ENCODE results near the gene MRNIP. TPM values are rescaled to one million over a fixed set of nuclear protein-coding genes. Genes with fewer than 3 reads are reported as not detected.

MRNIP gene
- polyA plus RNA-seq, 4 donors, result 11.3 to 39.3 (median 20.7) TPM

GRCh38 chr5:179796877-179797608, 61.6 kb downstream of the MRNIP start:
- H3K27ac ChIP-seq (ENCODE audit: low read depth in 1 of 3, low read length in 2 of 3), result peak overlapping the region; percentile 58 to 86 (median 85)
- FAIRE-seq (no peak), DNase-seq (peak in 1 of 2 donors; percentile 32)
- 84 to 89% (median 84%) methylated on average over 21 of the region's 21 CpGs for WGBS, 3 donors
- peaks cover 11 to 66% (median 21%) of the 10 kb centered on the region in 3 donors for H3K36me3 ChIP-seq (ENCODE audit: control insufficient read depth in 3 of 3, insufficient read depth in 2 of 3, low read depth in 1 of 3, low read length in 3 of 3)
- H3K4me1 ChIP-seq (ENCODE audit: control insufficient read depth in 3 of 3, insufficient read depth in 2 of 3, low read depth in 1 of 3, low read length in 2 of 3), result peaks cover 0 to 20% (median 5%) of the 10 kb centered on the region in 3 donors
- H3K27me3 ChIP-seq (ENCODE audit: control insufficient read depth in 3 of 3, insufficient read depth in 3 of 3, low read length in 3 of 3), result no peaks in the 10 kb centered on the region
- H3K4me3 ChIP-seq (ENCODE audit: low read depth in 1 of 3, low read length in 3 of 3), result peak overlapping the region in 2 of 3 donors; percentile 48 to 62
- H3K9me3 ChIP-seq (ENCODE audit: control insufficient read depth in 2 of 2, insufficient read depth in 1 of 2, low read depth in 1 of 2, low read length in 1 of 2), result no peaks in the 10 kb centered on the region

- 2 to 4% (median 3%) methylated on average over 56 to 113 of the region's 113 CpGs for WGBS, 3 donors
- FAIRE-seq, result no peak
- Histone ChIP-seq H3K36me3 (ENCODE audit: control insufficient read depth in 3 of 3, insufficient read depth in 2 of 3, low read depth in 1 of 3, low read length in 3 of 3) (peaks cover 11 to 63% (median 16%) of the 10 kb centered on the region in 3 donors), H3K27me3 (ENCODE audit: control insufficient read depth in 3 of 3, insufficient read depth in 3 of 3, low read length in 3 of 3) (no peaks in the 10 kb centered on the region), H3K4me1 (ENCODE audit: control insufficient read depth in 3 of 3, insufficient read depth in 2 of 3, low read depth in 1 of 3, low read length in 2 of 3) (peaks cover 0 to 18% (median 5%) of the 10 kb centered on the region in 3 donors), H3K9me3 (ENCODE audit: control insufficient read depth in 2 of 2, insufficient read depth in 1 of 2, low read depth in 1 of 2, low read length in 1 of 2) (no peaks in the 10 kb centered on the region), H3K27ac (ENCODE audit: low read depth in 1 of 3, low read length in 2 of 3) (peak overlapping the region; percentile 71 to 86 (median 85)), H3K4me3 (ENCODE audit: low read depth in 1 of 3, low read length in 3 of 3) (peak overlapping the region; percentile 43 to 62 (median 48))
- peak; percentile 83 to 94 for DNase-seq
Observed at GRCh38 chr5:179795863-179796833, 62.5 kb downstream of the MRNIP start.

DNA sequence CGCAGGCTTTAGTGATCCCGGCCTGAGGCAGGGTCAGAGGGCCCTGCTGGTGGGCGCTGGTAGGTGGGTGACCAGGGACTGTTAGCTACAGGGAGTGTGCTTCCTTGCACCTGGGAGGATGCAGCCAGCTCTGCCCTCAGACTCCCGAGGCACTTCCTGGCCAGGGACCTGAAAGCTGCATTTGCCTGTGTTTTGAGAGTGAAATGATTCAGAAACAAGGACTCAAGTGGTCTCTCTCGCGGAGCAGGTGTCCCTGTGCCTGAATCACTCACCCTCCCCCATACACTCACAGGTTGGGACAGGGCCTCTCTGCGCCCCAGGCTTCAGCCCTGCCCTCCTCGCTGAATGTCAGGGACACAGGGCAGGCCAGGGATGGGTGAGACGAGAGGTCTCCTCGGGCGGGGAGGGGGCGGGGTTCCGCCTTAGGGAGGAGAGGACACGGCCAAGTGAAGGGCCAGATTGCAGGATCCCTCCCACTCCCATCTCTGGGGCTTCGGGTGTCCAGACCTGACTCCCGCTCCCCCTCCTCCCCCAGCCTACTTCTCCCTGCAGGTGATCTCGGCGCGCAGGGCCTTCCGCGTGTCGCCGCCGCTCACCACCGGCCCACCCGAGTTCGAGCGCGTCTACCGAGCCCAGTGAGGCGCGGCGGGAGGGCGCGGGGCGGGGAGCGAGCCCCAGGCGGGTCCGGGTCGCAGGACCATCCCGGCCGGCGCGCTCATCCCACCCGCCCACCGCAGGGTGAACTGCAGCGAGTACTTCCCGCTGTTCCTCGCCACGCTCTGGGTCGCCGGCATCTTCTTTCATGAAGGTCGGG, 63.4 kb downstream of the MRNIP start:
- H3K27ac ChIP-seq (ENCODE audit: low read depth in 1 of 3, low read length in 2 of 3), result peak overlapping the region; percentile 52 to 71 (median 58)
- peaks cover 0 to 18% (median 5%) of the 10 kb centered on the region in 3 donors for H3K4me1 ChIP-seq (ENCODE audit: control insufficient read depth in 3 of 3, insufficient read depth in 2 of 3, low read depth in 1 of 3, low read length in 2 of 3)
- peaks cover 6 to 54% (median 12%) of the 10 kb centered on the region in 3 donors for H3K36me3 ChIP-seq (ENCODE audit: control insufficient read depth in 3 of 3, insufficient read depth in 2 of 3, low read depth in 1 of 3, low read length in 3 of 3)
- H3K27me3 ChIP-seq (ENCODE audit: control insufficient read depth in 3 of 3, insufficient read depth in 3 of 3, low read length in 3 of 3), result no peaks in the 10 kb centered on the region
- peak overlapping the region; percentile 42 to 62 (median 43) for H3K4me3 ChIP-seq (ENCODE audit: low read depth in 1 of 3, low read length in 3 of 3)
- peak; percentile 50 to 69 for DNase-seq
- 5 to 10% (median 7%) methylated on average over 50 to 53 of the region's 53 CpGs for WGBS, 3 donors
- no peak for FAIRE-seq
- no peaks in the 10 kb centered on the region for H3K9me3 ChIP-seq (ENCODE audit: control insufficient read depth in 2 of 2, insufficient read depth in 1 of 2, low read depth in 1 of 2, low read length in 1 of 2)

DNA sequence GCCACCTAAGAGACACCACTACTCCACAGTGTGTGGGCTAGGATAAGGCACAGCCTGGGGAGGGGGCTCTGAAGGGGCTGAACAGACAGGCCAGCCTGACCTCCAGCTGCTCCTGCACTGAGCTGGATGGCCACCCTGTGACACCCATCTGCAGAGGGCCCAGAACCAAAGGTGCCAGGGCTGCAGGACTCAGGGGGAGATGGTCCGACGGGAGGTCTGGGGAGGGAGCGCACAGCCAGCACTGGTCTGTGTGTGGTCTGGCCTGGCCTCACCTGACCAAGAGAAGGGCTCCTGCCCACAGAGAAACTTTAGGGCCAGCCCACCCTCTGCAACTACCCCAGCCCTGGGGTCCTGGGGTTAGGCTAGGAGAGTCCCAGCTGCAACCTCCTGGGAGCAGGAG, 64.0 kb downstream of the MRNIP start:
- DNase-seq (no peak), FAIRE-seq (no peak)
- 88 to 95% (median 93%) methylated on average over 3 of the region's 3 CpGs for WGBS, 3 donors
- Histone ChIP-seq H3K27ac (ENCODE audit: low read depth in 1 of 3, low read length in 2 of 3) (no peak overlapping the region), H3K9me3 (ENCODE audit: control insufficient read depth in 2 of 2, insufficient read depth in 1 of 2, low read depth in 1 of 2, low read length in 1 of 2) (no peaks in the 10 kb centered on the region), H3K36me3 (ENCODE audit: control insufficient read depth in 3 of 3, insufficient read depth in 2 of 3, low read depth in 1 of 3, low read length in 3 of 3) (peaks cover 2 to 47% (median 9%) of the 10 kb centered on the region in 3 donors), H3K27me3 (ENCODE audit: control insufficient read depth in 3 of 3, insufficient read depth in 3 of 3, low read length in 3 of 3) (no peaks in the 10 kb centered on the region), H3K4me1 (ENCODE audit: control insufficient read depth in 3 of 3, insufficient read depth in 2 of 3, low read depth in 1 of 3, low read length in 2 of 3) (peaks cover 0 to 18% (median 5%) of the 10 kb centered on the region in 3 donors), H3K4me3 (ENCODE audit: low read depth in 1 of 3, low read length in 3 of 3) (no peak overlapping the region)

DNA sequence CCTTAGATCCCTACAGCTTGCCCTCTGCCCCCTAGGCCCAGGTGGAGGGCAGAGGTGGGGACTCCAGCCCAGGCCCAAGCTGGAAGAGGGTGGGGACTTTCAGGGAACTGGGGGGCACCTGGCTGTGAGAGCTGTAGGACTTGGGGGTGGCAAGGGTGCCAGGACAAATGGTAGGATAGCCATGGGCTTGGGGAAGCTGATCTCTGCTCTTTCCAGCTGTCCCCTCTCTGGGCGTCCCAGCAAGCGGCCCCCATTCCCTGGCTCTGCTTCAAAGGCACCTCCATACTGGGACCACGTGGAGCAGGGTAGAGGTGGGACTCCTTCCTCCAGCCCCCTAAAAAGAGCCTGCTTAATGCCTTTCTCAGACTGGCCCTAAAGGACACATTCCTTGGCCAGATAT, 64.4 kb downstream of the MRNIP start:
- Histone ChIP-seq H3K27me3 (ENCODE audit: control insufficient read depth in 3 of 3, insufficient read depth in 3 of 3, low read length in 3 of 3) (no peaks in the 10 kb centered on the region), H3K4me3 (ENCODE audit: low read depth in 1 of 3, low read length in 3 of 3) (no peak overlapping the region), H3K4me1 (ENCODE audit: control insufficient read depth in 3 of 3, insufficient read depth in 2 of 3, low read depth in 1 of 3, low read length in 2 of 3) (peaks cover 0 to 18% (median 5%) of the 10 kb centered on the region in 3 donors), H3K27ac (ENCODE audit: low read depth in 1 of 3, low read length in 2 of 3) (peak overlapping the region in 1 of 3 donors; percentile 43), H3K36me3 (ENCODE audit: control insufficient read depth in 3 of 3, insufficient read depth in 2 of 3, low read depth in 1 of 3, low read length in 3 of 3) (peaks cover 0 to 43% (median 5%) of the 10 kb centered on the region in 3 donors), H3K9me3 (ENCODE audit: control insufficient read depth in 2 of 2, insufficient read depth in 1 of 2, low read depth in 1 of 2, low read length in 1 of 2) (peaks cover 0 to 4% of the 10 kb centered on the region in 2 donors)
- 74 to 83% (median 81%) methylated on average over 3 of the region's 3 CpGs for whole genome bisulfite sequencing, 3 donors
- FAIRE-seq, result no peak
- DNase-seq, result no peak

DNA sequence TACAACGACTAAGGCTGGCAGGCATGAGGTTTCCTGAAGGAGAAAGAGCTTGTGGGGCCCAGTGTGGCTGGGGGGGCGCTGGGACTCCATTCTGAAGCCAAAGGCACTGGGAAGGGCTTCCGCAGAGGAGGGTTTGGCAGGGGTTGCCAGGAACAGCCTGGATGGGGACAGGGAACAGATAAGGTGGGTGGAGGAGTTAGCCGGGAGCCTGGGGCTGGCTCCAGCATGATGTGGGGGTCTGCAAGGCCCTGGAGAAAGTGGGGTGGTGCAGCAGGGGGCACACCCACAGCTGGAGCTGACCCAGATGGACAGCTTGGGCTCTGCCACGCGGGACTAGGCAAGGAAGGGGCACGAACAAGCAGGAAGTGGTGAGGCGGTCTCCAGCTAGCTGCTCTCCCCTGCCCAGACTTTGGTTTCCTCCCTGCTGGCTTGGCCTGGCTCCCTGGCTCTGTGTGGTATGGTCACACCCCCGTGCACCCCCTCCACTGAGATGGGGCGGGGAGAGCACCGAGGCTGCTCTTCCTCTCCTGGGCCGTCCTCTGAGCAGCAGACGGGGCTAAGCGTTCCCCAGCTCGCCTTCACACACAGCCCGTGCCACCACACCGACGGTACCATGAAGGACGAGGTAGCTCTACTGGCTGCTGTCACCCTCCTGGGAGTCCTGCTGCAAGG, 65.0 kb downstream of the MRNIP start, which contains the start of gene LTC4S:
LTC4S (plus strand) TSS at position 519 of the 672 bp plus-strand sequence; CDS start at position 614, 95 bp downstream.
- FAIRE-seq, result no peak
- Histone ChIP-seq H3K4me1 (ENCODE audit: control insufficient read depth in 3 of 3, insufficient read depth in 2 of 3, low read depth in 1 of 3, low read length in 2 of 3) (peaks cover 0 to 18% (median 5%) of the 10 kb centered on the region in 3 donors), H3K4me3 (ENCODE audit: low read depth in 1 of 3, low read length in 3 of 3) (no peak within 1 kb of the TSS), H3K36me3 (ENCODE audit: control insufficient read depth in 3 of 3, insufficient read depth in 2 of 3, low read depth in 1 of 3, low read length in 3 of 3) (peaks cover 0 to 37% (median 5%) of the 10 kb centered on the region in 3 donors), H3K27ac (ENCODE audit: low read depth in 1 of 3, low read length in 2 of 3) (peak within 1 kb of the TSS in 1 of 3 donors; percentile 43), H3K27me3 (ENCODE audit: control insufficient read depth in 3 of 3, insufficient read depth in 3 of 3, low read length in 3 of 3) (no peaks in the 10 kb centered on the region), H3K9me3 (ENCODE audit: control insufficient read depth in 2 of 2, insufficient read depth in 1 of 2, low read depth in 1 of 2, low read length in 1 of 2) (peaks cover 0 to 4% of the 10 kb centered on the region in 2 donors)
- DNase-seq, result no peak
- 37 to 64% (median 49%) methylated on average over 18 to 19 of the region's 19 CpGs for WGBS, 3 donors

DNA sequence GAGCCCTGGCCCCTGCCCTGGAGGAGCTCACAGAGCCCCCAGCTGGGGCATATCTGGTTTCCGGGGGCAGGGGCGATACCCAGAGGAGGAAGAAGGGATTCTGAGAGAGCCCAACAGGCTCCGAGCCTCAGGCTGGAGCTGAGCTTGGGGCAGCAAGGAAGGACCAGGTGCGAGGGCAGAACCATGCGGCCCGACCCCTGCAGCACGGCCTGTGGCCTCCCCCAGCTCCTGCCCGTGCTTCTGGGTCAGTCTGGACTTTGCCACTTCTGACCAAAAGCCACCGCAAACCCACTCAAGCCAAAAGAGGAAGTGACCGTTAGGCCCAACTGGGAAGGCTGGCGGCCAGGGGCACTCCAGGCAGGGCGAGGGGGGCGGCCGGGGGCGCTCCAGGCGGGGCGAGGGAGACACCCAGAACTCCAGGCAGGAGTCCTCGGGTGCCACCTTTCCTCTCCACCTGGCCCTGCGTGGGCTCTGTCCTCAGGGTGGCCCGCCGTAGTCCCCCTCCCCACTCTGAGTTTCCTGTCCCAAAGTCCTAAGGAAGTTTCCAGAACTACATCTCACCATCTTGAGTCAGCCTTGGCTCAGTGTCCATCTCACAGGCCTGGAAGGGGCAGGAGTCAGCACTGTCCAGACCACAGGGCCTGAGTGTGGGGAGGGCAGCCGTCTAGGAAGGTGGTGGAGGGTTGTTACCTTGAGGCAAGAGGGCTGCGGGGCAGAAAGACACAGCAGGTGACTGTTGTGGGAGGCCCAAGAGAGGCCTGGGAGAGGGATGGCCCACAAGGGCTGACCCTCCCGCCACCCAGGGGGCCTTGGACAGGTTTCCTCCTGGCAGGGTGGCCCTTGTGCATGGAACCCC, 65.8 kb downstream of the MRNIP start:
- Histone ChIP-seq H3K4me3 (ENCODE audit: low read depth in 1 of 3, low read length in 3 of 3) (no peak overlapping the region), H3K9me3 (ENCODE audit: control insufficient read depth in 2 of 2, insufficient read depth in 1 of 2, low read depth in 1 of 2, low read length in 1 of 2) (peaks cover 0 to 4% of the 10 kb centered on the region in 2 donors), H3K27me3 (ENCODE audit: control insufficient read depth in 3 of 3, insufficient read depth in 3 of 3, low read length in 3 of 3) (no peaks in the 10 kb centered on the region), H3K27ac (ENCODE audit: low read depth in 1 of 3, low read length in 2 of 3) (no peak overlapping the region), H3K4me1 (ENCODE audit: control insufficient read depth in 3 of 3, insufficient read depth in 2 of 3, low read depth in 1 of 3, low read length in 2 of 3) (peaks cover 0 to 18% (median 5%) of the 10 kb centered on the region in 3 donors), H3K36me3 (ENCODE audit: control insufficient read depth in 3 of 3, insufficient read depth in 2 of 3, low read depth in 1 of 3, low read length in 3 of 3) (peaks cover 0 to 32% (median 1%) of the 10 kb centered on the region in 3 donors)
- DNase-seq, result no peak
- WGBS, 3 donors, result 75 to 85% (median 82%) methylated on average over 24 of the region's 24 CpGs
- FAIRE-seq, result no peak

All from small intestine (tissue), 7 donors.